SH-SY5Y (cell line): ENCODE data around the gene RPL39L.

Experiments used
- GATA2 ChIP-seq: IDR thresholded peaks from 2 replicates; pipeline ENCODE4 v1.6.1; 2011; ENCODE audit warnings: mild to moderate bottlenecking, low read depth, low read length
- GATA3 ChIP-seq: IDR thresholded peaks from 2 replicates; pipeline ENCODE4 v1.6.1; 2011; ENCODE audit warnings: low read depth, mild to moderate bottlenecking, low read length, moderate library complexity

Gene RPL39L

GRCh38 chr3:187139126-187139894 lies at the start of gene RPL39L:
RPL39L (minus strand) TSS chr3:187139496; CDS start chr3:187121300, 18,196 bp downstream.
- TF ChIP-seq GATA2, result no peak
- TF ChIP-seq GATA3, result no peak

GRCh38 chr3:187188931-187189330 lies 49.6 kb upstream of the RPL39L start:
- TF ChIP-seq GATA2 (no peak), GATA3 (no peak)

GRCh38 chr3:187186801-187187421 lies 47.6 kb upstream of the RPL39L start:
- TF ChIP-seq GATA2 (no peak), GATA3 (no peak)

GRCh38 chr3:187186375-187186774 lies 47.1 kb upstream of the RPL39L start:
- TF ChIP-seq GATA2, result no peak
- TF ChIP-seq GATA3, result no peak

- no peak for TF ChIP-seq GATA3
These were observed 46.5 kb upstream of the RPL39L start for GRCh38 chr3:187185759-187186158.

GRCh38 chr3:187183903-187184302 lies 44.6 kb upstream of the RPL39L start:
- TF ChIP-seq GATA2 (no peak), GATA3 (no peak)

- no peak for TF ChIP-seq GATA2
- TF ChIP-seq GATA3, result no peak
These were observed 44.0 kb upstream of the RPL39L start for GRCh38 chr3:187183210-187183862.

- TF ChIP-seq GATA3, result no peak
- TF ChIP-seq GATA2, result no peak
These were observed 42.3 kb upstream of the RPL39L start for GRCh38 chr3:187181454-187182170.

- TF ChIP-seq GATA2 (no peak), GATA3 (no peak)
These were observed 33.6 kb upstream of the RPL39L start for GRCh38 chr3:187172929-187173328.

- TF ChIP-seq GATA3, result no peak
- no peak for TF ChIP-seq GATA2
These were observed 30.1 kb upstream of the RPL39L start for GRCh38 chr3:187169231-187169960.

- TF ChIP-seq GATA2 (no peak), GATA3 (no peak)
These were observed 28.5 kb upstream of the RPL39L start for GRCh38 chr3:187167777-187168176.

GRCh38 chr3:187166750-187167149 lies 27.5 kb upstream of the RPL39L start:
- no peak for TF ChIP-seq GATA2

- TF ChIP-seq GATA2 (no peak), GATA3 (no peak)
These were observed 25.8 kb upstream of the RPL39L start for GRCh38 chr3:187165144-187165543.

GRCh38 chr3:187162265-187162953 lies 23.1 kb upstream of the RPL39L start:
- TF ChIP-seq GATA3 (no peak), GATA2 (no peak)
